MM.1S (cell line): ENCODE data around the gene AAR2.

Experiments
- DNase-seq: peaks from one replicate; pipeline ENCODE4 v3.0.0-alpha.2; 2015
- H2AFZ ChIP-seq: fragments of 300-600 bp; sonication (generic); 2 replicates; pipeline ENCODE4 v1.6.0; 2016; ENCODE audit warnings: antibody characterized with exemption, low read length
- H3F3A ChIP-seq: fragments of 300-600 bp; sonication (generic); 2 replicates; pipeline ENCODE4 v1.6.1; 2016; ENCODE audit warnings: mild to moderate bottlenecking, antibody characterized with exemption, low read length, moderate library complexity, mixed read lengths; ENCODE audit not compliant: insufficient read depth
- H3K27ac ChIP-seq: fragments of 300-600 bp; sonication (generic); 2 replicates; pipeline ENCODE4 v1.5.1; 2016; ENCODE audit warnings: mild to moderate bottlenecking, low read length
- H3K27me3 ChIP-seq: fragments of 300-600 bp; sonication (generic); replicated peaks from 2 replicates; pipeline ENCODE4 v1.6.0; 2016; ENCODE audit warnings: low read length; ENCODE audit not compliant: insufficient read depth
- H3K36me3 ChIP-seq: fragments of 300-600 bp; sonication (generic); replicated peaks from 2 replicates; pipeline ENCODE4 v1.6.1; 2016; ENCODE audit warnings: mild to moderate bottlenecking, low read length, mixed read lengths; ENCODE audit not compliant: insufficient read depth
- H3K4me1 ChIP-seq: fragments of 300-600 bp; sonication (generic); 2 replicates; pipeline ENCODE4 v1.6.1; 2016; ENCODE audit warnings: low read length, mixed read lengths
- H3K4me2 ChIP-seq: fragments of 300-600 bp; sonication (generic); 2 replicates; pipeline ENCODE4 v1.6.0; 2016; ENCODE audit warnings: low read depth, low read length
- H3K4me3 ChIP-seq: fragments of 300-600 bp; sonication (generic); 2 replicates; pipeline ENCODE4 v1.5.1; 2016; ENCODE audit warnings: low read length, mixed read lengths
- H3K79me2 ChIP-seq: fragments of 300-600 bp; sonication (generic); 2 replicates; pipeline ENCODE4 v1.6.1; 2016; ENCODE audit warnings: mixed run types, low read length, mixed read lengths
- H3K9ac ChIP-seq: fragments of 300-600 bp; sonication (generic); 2 replicates; pipeline ENCODE4 v1.6.1; 2016; ENCODE audit warnings: low read length, mixed read lengths
- H3K9me2 ChIP-seq: fragments of 300-600 bp; sonication (generic); replicated peaks from 2 replicates; pipeline ENCODE4 v1.6.1; 2016; ENCODE audit warnings: mild to moderate bottlenecking, low read length, mixed read lengths; ENCODE audit not compliant: insufficient read depth
- H3K9me3 ChIP-seq: fragments of 300-600 bp; sonication (generic); replicated peaks from 2 replicates; pipeline ENCODE4 v1.6.1; 2016; ENCODE audit warnings: mild to moderate bottlenecking, low read length, mixed read lengths; ENCODE audit not compliant: insufficient read depth
- H4K20me1 ChIP-seq: fragments of 300-600 bp; sonication (generic); 2 replicates; pipeline ENCODE4 v1.6.1; 2016; ENCODE audit warnings: mild to moderate bottlenecking, low read length, moderate library complexity, mixed read lengths; ENCODE audit not compliant: insufficient read depth
- CTCF ChIP-seq: fragments of 300-600 bp; sonication (generic); IDR thresholded peaks from 2 replicates; pipeline ENCODE4 v1.5.1; 2016; ENCODE audit warnings: antibody characterized with exemption, low read length, mixed read lengths
- EZH2 ChIP-seq: fragments of 300-600 bp; sonication (generic); optimal IDR thresholded peaks from 2 replicates; pipeline ENCODE3; 2017; ENCODE audit warnings: low read depth, mild to moderate bottlenecking, antibody characterized with exemption, low read length, mixed read lengths
- EZH2phosphoT487 ChIP-seq: fragments of 300-600 bp; sonication (generic); IDR thresholded peaks from 2 replicates; pipeline ENCODE4 v1.6.1; 2018; ENCODE audit warnings: antibody characterized with exemption, low read length

AAR2 gene

GRCh38 chr20:36231331-36231730 lies 4.9 kb upstream of the AAR2 start:
- no peak overlapping the region for H3K27ac ChIP-seq
- H3K9me2 ChIP-seq: no peaks in the 10 kb centered on the region
- no peak overlapping the region for H2AFZ ChIP-seq
- H3K79me2 ChIP-seq: peaks cover 4% of the 10 kb centered on the region
- H3K4me3 ChIP-seq: no peak overlapping the region
- no peak overlapping the region for H3K9ac ChIP-seq
- H3K9me3 ChIP-seq: no peaks in the 10 kb centered on the region
- H4K20me1 ChIP-seq: no peaks in the 10 kb centered on the region
- TF ChIP-seq EZH2 (no peak), CTCF (no peak), EZH2phosphoT487 (no peak)
- DNase-seq: no peak
- no peaks in the 10 kb centered on the region for H3K27me3 ChIP-seq
- peaks cover 4% of the 10 kb centered on the region for H3K4me1 ChIP-seq
- H3K4me2 ChIP-seq: no peak overlapping the region
- no peaks in the 10 kb centered on the region for H3F3A ChIP-seq
- H3K36me3 ChIP-seq: no peaks in the 10 kb centered on the region

GRCh38 chr20:36234771-36235320 lies 1.4 kb upstream of the AAR2 start:
- no peaks in the 10 kb centered on the region for H4K20me1 ChIP-seq
- DNase-seq: no peak
- H3K27me3 ChIP-seq: no peaks in the 10 kb centered on the region
- H3K36me3 ChIP-seq: peaks cover 1% of the 10 kb centered on the region; the same call in 1 of the 2 replicates
- H3K9ac ChIP-seq: no peak overlapping the region
- peaks cover 9% of the 10 kb centered on the region for H3K4me1 ChIP-seq
- TF ChIP-seq CTCF: no peak
- no peak for TF ChIP-seq EZH2
- TF ChIP-seq EZH2phosphoT487: no peak
- H3K4me3 ChIP-seq: no peak overlapping the region
- no peak overlapping the region for H3K27ac ChIP-seq
- H3F3A ChIP-seq: no peaks in the 10 kb centered on the region
- no peak overlapping the region for H3K4me2 ChIP-seq
- no peaks in the 10 kb centered on the region for H3K9me2 ChIP-seq
- no peaks in the 10 kb centered on the region for H3K9me3 ChIP-seq
- peaks cover 39% of the 10 kb centered on the region for H3K79me2 ChIP-seq
- no peak overlapping the region for H2AFZ ChIP-seq

- DNase-seq: no peak
- H3K4me3 ChIP-seq: peak overlapping the region; percentile 81
- H3K9ac ChIP-seq: peak overlapping the region; percentile 82
- no peak for TF ChIP-seq EZH2phosphoT487
- H3K4me2 ChIP-seq: peak overlapping the region; percentile 93
- 0 out of 2 replicates have a peak, but pooled peaks cover 3% of the 10 kb centered on the region for H4K20me1 ChIP-seq
- H3K27ac ChIP-seq: peak overlapping the region; percentile 17; the same call in 1 of the 2 replicates
- peaks cover 9% of the 10 kb centered on the region for H3K4me1 ChIP-seq
- peaks cover 58% of the 10 kb centered on the region for H3K79me2 ChIP-seq
- H3K27me3 ChIP-seq: no peaks in the 10 kb centered on the region
- H2AFZ ChIP-seq: peak overlapping the region; percentile 100
- no peaks in the 10 kb centered on the region for H3K9me2 ChIP-seq
- H3K36me3 ChIP-seq: peaks cover 9% of the 10 kb centered on the region; the same call in 1 of the 2 replicates
- no peaks in the 10 kb centered on the region for H3K9me3 ChIP-seq
- H3F3A ChIP-seq: no peaks in the 10 kb centered on the region
Measured at GRCh38 chr20:36236786-36237121, 476 bp downstream of the AAR2 start.

GRCh38 chr20:36237477-36237876 lies 1.2 kb downstream of the AAR2 start:
- peaks cover 9% of the 10 kb centered on the region; the same call in 1 of the 2 replicates for H3K36me3 ChIP-seq
- no peaks in the 10 kb centered on the region for H3K9me3 ChIP-seq
- H4K20me1 ChIP-seq: 0 out of 2 replicates have a peak, but pooled peaks cover 3% of the 10 kb centered on the region
- peaks cover 9% of the 10 kb centered on the region for H3K4me1 ChIP-seq
- peak overlapping the region; percentile 93 for H3K4me2 ChIP-seq
- peak overlapping the region; percentile 81 for H3K4me3 ChIP-seq
- H3K79me2 ChIP-seq: peaks cover 58% of the 10 kb centered on the region
- H3F3A ChIP-seq: no peaks in the 10 kb centered on the region
- H3K27ac ChIP-seq: no peak overlapping the region
- no peaks in the 10 kb centered on the region for H3K9me2 ChIP-seq
- peak overlapping the region; percentile 82; the same call in 1 of the 2 replicates for H3K9ac ChIP-seq
- no peaks in the 10 kb centered on the region for H3K27me3 ChIP-seq
- H2AFZ ChIP-seq: no peak overlapping the region
- no peak for TF ChIP-seq CTCF
- no peak for TF ChIP-seq EZH2phosphoT487
- TF ChIP-seq EZH2: no peak
- no peak for DNase-seq
